ENCODE measurements around the gene MAN2B2. TPM values are rescaled to one million over a fixed set of nuclear protein-coding genes. Genes with fewer than 3 reads are reported as not detected.

Gene MAN2B2
- total and polyA plus RNA-seq, 2 of the 8 experiments (the other 6 are each of a cell fraction or from before 2014, with no cell fraction given) = 3.3 to 4.0 TPM

GRCh38 chr4:6562931-6563901, 11.8 kb upstream of the MAN2B2 start:
- Histone ChIP-seq H3K4me2 (ENCODE audit: insufficient read depth in 1 of 2, low read depth in 2 of 2, low read length in 2 of 2) (peak overlapping the region; percentile 65 to 87), H2BK20ac (ENCODE audit: low read length) (no peak overlapping the region), H3K9ac (replicated peaks in 1 of 4; ENCODE audit: extremely low read depth in 1 of 4, low read depth in 3 of 4, low read length in 3 of 4) (no peak overlapping the region), H2AK5ac (ENCODE audit: low read depth, low read length) (no peak overlapping the region), H3K4me1 (replicated peaks in 1 of 4; ENCODE audit: control insufficient read depth in 3 of 4, insufficient read depth in 4 of 4, low read length in 3 of 4) (peaks cover 0 to 5% (median 2%) of the 10 kb centered on the region in 4 experiments; a peak in 3 of 7 replicates), H2AFZ (ENCODE audit: low read length) (no peak overlapping the region; the same call in 1 of the 2 replicates), H3K4ac (replicated peaks; ENCODE audit: insufficient read length, low read depth, low read length) (no peak overlapping the region), H3K14ac (ENCODE audit: insufficient read length) (no peak overlapping the region), H2BK15ac (ENCODE audit: low read length) (no peak overlapping the region), H3K23ac (ENCODE audit: insufficient read length) (no peak overlapping the region), H4K5ac (ENCODE audit: insufficient read length, low read depth, low read length) (no peak overlapping the region), H3K18ac (ENCODE audit: extremely low read depth, low read length) (no peak overlapping the region), H4K8ac (ENCODE audit: extremely low read depth, insufficient read depth, low read length) (no peak overlapping the region; the same call in 1 of the 2 replicates), H3K56ac (replicated peaks; ENCODE audit: insufficient read length, low read depth, low read length) (no peak overlapping the region), H2BK12ac (ENCODE audit: low read depth, low read length) (no peak overlapping the region), H3K36me3 (ENCODE audit: control insufficient read depth in 2 of 4, insufficient read depth in 4 of 4, low read length in 3 of 4) (no peaks in the 10 kb centered on the region), H3K27ac (ENCODE audit: low read depth, low read length) (no peak overlapping the region), H2BK5ac (ENCODE audit: low read depth, low read length) (no peak overlapping the region), H3K4me3 (ENCODE audit: extremely low read depth in 1 of 4, insufficient read depth in 2 of 4, low read depth in 3 of 4, low read length in 4 of 4) (peak overlapping the region; percentile 28 to 64 (median 42)), H4K91ac (replicated peaks; ENCODE audit: insufficient read length, low read length) (no peak overlapping the region), H2BK120ac (replicated peaks; ENCODE audit: low read depth, low read length) (no peak overlapping the region), H3K79me2 (ENCODE audit: control insufficient read depth in 1 of 2, insufficient read depth in 2 of 2, low read length in 2 of 2) (no peaks in the 10 kb centered on the region), H3K79me1 (ENCODE audit: low read depth, low read length) (no peaks in the 10 kb centered on the region), H3K27me3 (replicated peaks in 1 of 4; ENCODE audit: control insufficient read depth in 3 of 4, extremely low read depth in 1 of 4, insufficient read depth in 3 of 4, low read length in 3 of 4) (peaks cover 38 to 79% (median 62%) of the 10 kb centered on the region in 4 experiments), H3K9me3 (ENCODE audit: insufficient read depth in 2 of 2, low read depth in 1 of 2, low read length in 1 of 2) (no peaks in the 10 kb centered on the region), H4K20me1 (replicated peaks in 1 of 2; ENCODE audit: control insufficient read depth in 1 of 2, insufficient read depth in 2 of 2, low read length in 2 of 2) (peaks cover 0 to 7% of the 10 kb centered on the region in 2 experiments), H3K23me2 (ENCODE audit: low read depth, low read length) (peaks cover 6% of the 10 kb centered on the region; the same call in 1 of the 2 replicates)
- peak in 1 of 2 experiments; percentile 67 for DNase-seq (ENCODE audit: low read depth in 1 of 2, low spot score in 2 of 2)
- TF ChIP-seq SUZ12 (IDR thresholded peaks at IDR 0.05; ENCODE audit: low read length) (peak; percentile 82), EZH2 (IDR thresholded peaks at IDR 0.05; ENCODE audit: low read depth, low read length, severe bottlenecking) (peak; percentile 82), CHD1 (IDR thresholded peaks at IDR 0.05; ENCODE audit: low read depth, low read length) (no peak), KDM4A (IDR thresholded peaks at IDR 0.05; ENCODE audit: low read depth, low read length, severe bottlenecking) (peak; percentile 82), E2F6 (IDR thresholded peaks at IDR 0.05) (peak; percentile 67), ATF3 (IDR thresholded peaks at IDR 0.05; ENCODE audit: insufficient read depth, low read depth, low read length) (no peak), MAX (IDR thresholded peaks at IDR 0.05) (peak; percentile 76)
- 4% methylated on average over 25 of the region's 127 CpGs; no CpG with 5 or more reads in 1 of the 2 experiments for WGBS, 2 experiments (ENCODE audit: extremely low coverage in 1 of 2, insufficient coverage in 1 of 2, insufficient read length in 1 of 2, insufficient replicate concordance in 2 of 2, low coverage in 1 of 2, low lambda C conversion rate in 2 of 2, missing lambda C conversion rate in 1 of 2)
- ChIA-PET POLR2A (ENCODE audit: partially characterized antibody) (no interaction called here), CTCF (ENCODE audit: partially characterized antibody) (interaction anchor here (0.8 to 6.3 kb wide), 7 partner anchors 12 to 567 kb away, joined by 3 to 58 read pairs (median 6); partner anchors contain the start of gene MAN2B2)
- no peak for FAIRE-seq

All from H1 (cell line).